Measurements from ENCODE around the gene MT1X.

The MT1X gene

GRCh38 chr16:56679818-56680217, 2.5 kb upstream of the MT1X start:
- no peak for DNase-seq

- DNase-seq, result no peak
These were observed 580 bp downstream of the MT1X start for GRCh38 chr16:56682703-56683397.

DNA sequence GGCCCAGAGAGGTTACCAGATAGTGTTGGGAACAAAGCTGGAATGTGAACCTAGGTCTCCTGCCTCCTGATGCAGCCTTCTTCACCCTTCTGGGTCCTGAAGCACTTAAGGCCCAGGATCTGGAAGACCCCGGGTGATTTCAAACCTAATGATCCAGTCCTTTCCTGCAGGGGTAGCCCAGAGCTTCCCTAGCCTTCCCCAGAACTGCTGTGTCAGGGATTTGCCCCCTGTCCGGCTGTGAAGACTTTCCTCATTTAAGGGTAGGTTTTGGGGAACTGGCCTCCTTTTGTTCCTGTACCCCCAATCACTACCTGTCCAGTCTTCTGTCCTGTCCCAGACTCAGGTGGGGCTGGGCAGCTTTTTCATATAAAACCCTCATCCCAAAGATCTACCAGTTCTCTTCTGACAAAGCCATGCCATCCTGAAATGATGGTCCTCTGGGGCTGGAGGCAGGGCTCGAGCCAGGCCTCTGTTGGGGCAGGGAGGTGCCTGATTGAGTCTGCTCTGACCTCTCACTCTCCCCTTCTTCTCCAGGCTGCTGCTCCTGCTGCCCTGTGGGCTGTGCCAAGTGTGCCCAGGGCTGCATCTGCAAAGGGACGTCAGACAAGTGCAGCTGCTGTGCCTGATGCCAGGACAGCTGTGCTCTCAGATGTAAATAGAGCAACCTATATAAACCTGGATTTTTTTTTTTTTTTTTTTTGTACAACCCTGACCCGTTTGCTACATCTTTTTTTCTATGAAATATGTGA, 1.3 kb downstream of the MT1X start:
- no peak for DNase-seq

DNA sequence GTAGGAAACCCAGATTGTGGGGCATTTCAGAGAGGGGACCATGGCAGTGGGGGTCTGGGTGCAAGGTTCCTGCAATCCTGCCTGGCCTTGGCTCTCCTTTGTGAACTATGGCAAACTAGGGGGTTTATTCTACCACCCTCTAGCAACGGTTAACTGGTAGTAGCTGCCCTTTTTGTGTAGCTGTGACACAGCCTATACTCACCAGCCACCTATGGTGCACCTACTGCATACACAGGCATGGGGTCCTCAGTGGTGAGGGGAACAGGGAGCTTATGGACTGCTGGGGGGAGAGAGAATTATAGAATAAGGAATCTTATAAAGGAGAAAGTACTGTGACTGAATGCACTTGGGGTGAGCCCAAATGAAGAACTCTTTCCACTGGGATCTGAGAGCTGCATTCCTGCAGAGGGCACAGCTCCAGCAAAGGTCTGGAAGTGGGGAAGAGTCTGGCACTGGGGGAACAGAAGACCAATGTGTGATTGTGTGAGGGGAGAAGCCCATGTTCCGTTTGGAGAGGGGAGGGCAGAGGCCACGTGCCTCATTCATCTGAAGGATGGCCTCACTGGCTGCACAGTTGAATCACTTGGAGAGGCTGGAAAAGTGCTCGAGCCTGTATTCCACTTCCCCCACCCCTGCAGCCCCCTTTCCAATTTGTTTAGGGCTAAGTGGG, 2.1 kb downstream of the MT1X start:
- DNase-seq, result no peak

DNA sequence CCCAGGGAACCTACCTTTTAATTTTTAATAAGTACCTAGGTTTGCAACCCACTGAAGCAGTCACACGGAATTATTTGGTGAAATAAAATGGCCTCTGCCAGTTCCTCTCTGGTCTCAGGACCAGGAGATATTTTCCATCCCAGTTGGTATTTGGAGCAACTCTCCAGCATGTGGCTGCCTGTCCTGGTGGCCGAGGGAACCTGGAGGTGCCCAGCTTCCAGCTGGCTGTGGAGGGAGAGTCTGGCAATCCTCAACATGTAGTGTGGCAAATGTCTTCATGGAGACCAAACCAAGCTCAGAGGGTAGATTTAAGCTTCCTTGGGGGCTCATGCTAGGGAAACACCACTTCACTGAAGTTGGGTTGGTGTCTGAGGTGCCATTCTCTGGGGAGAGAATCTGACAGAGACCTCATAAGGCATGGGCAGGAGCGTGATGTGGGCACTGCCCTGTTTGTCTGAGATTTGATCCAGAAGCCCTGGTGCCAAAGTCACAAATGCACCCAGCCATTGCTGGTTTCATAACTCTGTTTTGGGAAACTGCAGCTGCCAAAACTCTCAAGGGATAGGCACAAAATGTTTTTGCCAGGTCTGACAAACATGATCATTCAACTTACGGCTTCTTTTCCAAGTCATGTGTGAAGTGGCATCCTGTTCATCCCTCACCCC, 2.8 kb downstream of the MT1X start:
- no peak for DNase-seq

DNA sequence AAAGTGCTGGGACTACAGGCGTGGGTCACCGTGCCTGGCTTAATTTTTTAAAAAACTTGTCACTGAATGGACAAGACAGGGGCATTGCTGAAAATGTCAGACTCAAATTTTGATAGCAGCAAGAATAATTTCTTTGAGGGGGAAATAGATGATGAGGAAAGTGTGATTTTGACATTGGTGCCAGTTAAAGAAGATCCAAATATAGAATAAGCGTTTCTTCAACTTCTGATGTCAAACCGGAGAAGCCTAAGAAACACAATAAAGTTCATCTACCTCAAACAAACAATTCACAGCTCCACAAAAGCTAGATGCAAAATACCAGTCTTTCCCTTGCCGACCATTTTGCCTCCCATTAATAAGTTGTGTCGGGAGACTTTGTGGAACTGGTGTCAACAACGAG, 4.5 kb downstream of the MT1X start:
- no peak for DNase-seq

- no peak for DNase-seq
These were observed 6.5 kb downstream of the MT1X start for GRCh38 chr16:56688762-56689161.

DNA sequence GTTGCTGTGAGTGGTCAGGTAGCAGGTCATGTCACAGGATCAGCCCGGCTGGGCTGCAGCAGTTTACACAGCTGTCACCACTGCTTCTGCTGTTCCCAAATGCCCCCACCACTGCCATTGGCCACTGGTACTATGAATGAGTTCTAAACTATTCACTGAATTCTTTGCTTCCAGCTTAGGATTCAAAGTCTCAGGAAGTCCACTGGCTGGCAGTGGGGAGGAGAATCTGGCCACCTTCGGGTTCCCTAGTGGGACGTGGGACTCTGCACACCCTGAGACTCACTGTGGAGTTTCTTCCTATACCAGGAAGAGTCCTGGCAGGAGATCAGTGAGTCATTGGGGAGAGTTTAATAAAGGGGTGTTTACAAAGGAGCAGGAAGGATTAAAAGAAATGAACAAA, 6.9 kb downstream of the MT1X start:
- DNase-seq, result no peak

GRCh38 chr16:56690420-56691122, 8.3 kb downstream of the MT1X start:
- DNase-seq, result no peak

- no peak for DNase-seq
These were observed 9.6 kb downstream of the MT1X start for GRCh38 chr16:56691885-56692284.

DNA sequence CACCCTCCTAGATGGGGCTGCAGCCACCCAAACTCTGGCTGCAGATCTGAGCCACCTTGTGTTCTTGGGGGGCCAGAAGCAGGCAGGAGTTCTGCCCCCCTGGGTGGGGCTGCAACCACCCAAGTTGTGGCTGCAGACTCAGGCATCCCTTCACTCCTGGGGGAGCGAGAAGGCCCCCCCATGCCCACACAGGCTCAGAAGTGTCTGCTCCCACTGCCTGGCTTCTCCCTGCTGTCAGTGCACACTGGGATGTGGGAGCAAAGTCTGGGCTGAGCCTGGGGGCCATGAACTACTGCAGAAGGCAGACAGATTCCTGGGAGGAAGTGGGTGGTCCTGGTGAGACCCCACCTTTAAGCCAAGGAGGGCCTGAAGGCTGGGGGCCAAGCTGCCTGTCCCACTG, 13.0 kb downstream of the MT1X start:
- no peak for DNase-seq

DNA sequence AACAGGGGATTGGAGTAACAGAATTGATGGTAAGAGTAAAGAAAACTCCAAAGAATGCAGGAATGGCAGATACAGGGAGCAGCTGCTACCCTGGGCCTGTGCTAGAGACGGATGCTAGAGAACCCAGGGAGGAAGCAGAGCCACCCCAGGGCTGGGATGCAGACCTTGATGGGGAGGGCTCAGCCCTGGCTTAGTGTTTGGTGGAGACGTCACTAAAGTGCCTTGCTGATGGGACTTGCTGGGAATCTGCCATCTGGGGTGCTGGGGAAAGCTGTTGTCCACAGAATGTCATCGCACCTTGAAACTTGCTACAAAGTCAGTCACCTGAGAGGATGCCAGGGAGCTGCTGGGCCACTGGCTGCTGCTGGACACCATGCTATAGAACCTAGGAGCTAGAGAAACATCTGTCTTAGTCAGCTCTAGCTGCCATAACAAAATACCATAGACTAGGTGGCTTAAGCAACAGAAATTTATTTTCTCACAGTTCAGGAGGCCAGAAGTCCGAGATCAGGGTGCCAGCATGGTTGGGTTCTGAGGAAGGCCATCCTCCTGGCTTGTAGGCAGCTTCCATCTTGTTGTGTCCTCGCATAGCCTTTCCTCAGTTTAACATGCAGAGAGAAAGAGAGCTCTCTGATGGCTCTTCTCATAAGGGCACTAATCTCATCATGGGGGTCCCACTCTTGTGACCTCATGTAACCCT, 15.3 kb downstream of the MT1X start:
- no peak for DNase-seq

GRCh38 chr16:56700195-56700594, 17.9 kb downstream of the MT1X start:
- no peak for DNase-seq

GRCh38 chr16:56700631-56701030, 18.4 kb downstream of the MT1X start:
- no peak for DNase-seq

GRCh38 chr16:56701534-56701933, 19.3 kb downstream of the MT1X start:
- DNase-seq, result no peak

GRCh38 chr16:56702836-56703235, 20.6 kb downstream of the MT1X start:
- no peak for DNase-seq

- DNase-seq, result no peak
These were observed 26.5 kb downstream of the MT1X start for GRCh38 chr16:56708525-56709442.

DNA sequence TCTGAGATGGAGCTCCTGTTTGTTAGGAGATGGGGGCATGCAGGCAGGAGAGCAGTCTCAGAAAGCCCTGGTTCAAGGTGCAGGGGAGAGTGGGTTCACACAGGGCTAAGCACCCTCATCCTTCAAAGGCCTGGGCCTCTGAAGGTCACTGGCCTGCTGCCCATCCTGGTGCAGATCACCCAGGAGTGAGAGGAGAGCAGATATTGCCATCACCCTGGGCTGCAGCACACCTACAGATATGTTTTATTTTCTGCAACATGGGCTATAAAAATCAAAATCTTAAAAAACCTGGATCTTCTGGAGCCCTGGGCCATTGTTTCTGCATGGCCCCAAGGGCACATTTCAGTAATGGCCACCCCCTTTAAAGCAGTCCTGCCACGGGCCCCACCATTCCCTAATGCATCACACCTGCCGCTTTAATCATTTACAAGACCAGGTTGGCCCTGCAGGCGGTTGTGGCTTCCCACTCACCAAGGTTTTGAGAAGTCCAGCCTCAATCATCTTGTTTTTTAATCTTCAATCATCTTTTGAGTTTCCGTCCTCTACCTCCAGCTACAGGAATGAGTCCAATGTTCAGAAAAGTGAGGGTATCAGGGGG, 27.3 kb downstream of the MT1X start:
- no peak for DNase-seq

DNA sequence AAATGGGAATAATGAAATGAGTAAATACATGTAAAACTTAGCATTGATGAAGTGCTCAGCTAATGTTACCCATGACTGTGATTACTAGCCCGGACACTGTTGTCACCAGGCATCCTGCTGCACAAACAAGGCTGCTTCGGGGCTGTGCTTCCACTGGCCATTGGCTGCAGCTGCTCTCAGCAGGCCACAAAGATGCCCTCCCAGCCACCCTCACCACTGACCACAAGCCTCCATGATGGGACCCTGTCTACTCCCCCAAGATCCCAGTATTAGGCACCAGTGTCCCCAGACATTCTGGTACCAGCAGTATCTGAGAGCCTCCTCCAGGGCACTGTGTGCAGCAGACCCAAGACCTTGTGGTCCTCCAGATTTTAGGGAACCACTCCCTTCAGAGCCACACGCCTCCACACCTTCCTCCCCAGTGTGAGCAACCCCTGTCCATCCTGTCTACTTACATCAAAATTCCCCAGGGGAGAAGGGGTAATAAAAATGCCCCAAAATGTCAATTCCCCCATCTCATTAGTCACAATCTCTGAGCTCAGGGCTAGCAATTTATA, 28.0 kb downstream of the MT1X start:
- DNase-seq, result no peak

GRCh38 chr16:56711862-56712261, 29.6 kb downstream of the MT1X start:
- DNase-seq, result no peak

Measured in stimulated activated CD4-positive, alpha-beta T cell treated with anti-CD3 and anti-CD28 coated beads, Interleukin-4, amount 100 ng/mL, for 4 hours (primary cell).